Measurements from ENCODE around the gene SUCO.
A peak's percentile ranks its signal among the peaks of the same experiment; 100 is the strongest.
"Not testable (repeated sequence)": the region's sequence is repeated elsewhere in the genome, so short reads cannot be mapped to it uniquely, and the experiment has no call there.

The SUCO gene

DNA sequence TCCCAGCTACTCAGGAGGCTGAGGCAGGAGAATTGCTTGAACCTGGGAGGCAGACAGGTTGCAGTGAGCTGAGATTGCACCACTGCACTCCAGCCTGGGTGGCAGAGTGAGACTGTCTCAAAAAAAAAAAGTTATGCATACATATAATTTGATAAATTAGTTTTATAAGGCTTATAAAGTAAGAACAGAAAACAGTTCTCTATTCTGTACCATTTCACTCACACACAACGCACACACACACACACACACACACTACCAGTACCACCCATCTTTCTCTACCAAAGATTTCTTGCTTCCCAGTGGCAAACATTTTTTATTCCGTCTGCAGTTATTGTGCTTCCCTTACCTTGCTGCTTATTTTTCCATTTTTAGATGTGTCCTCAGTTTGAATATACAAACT is 79.5 kb downstream of the SUCO start:
- no peak for DNase-seq

DNA sequence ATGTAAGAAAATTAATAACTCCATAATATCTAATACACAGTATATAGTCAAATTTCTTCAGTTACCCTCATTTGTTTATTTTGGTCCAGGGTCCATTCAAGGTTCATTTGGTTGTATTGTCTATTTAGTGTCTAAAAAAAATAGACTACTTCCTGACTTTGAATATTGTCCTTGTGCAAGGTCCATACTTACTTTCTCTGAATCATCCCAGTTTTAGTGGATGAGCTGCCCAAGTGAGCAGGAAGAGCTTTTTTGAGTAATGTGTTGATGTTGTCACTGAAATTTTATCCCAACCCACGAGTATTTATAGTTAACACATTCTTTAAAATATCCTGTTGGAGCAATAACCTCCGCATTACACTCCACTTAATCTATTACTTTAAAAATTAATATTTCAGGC is 80.3 kb downstream of the SUCO start:
- DNase-seq, result no peak

DNA sequence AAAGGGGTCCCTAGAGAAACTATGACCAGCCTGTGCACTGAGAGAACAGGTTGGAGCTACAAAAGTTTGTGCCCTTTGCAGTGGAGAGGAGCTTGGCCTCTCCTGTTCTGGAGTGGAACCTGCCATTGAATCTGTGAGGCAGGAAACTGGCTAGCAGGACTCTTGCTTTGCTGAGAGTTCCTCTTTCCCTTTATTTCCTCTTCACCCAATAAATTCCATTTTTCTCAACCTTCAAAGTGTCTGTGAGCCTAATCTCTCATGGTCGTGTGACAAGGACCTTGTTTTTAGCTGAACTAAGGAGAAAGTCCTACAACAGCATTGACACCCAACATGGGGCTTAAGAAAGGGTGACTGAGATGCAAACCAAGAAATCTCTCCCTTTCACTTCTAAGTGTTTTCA is 83.2 kb downstream of the SUCO start:
- DNase-seq, result no peak

DNA sequence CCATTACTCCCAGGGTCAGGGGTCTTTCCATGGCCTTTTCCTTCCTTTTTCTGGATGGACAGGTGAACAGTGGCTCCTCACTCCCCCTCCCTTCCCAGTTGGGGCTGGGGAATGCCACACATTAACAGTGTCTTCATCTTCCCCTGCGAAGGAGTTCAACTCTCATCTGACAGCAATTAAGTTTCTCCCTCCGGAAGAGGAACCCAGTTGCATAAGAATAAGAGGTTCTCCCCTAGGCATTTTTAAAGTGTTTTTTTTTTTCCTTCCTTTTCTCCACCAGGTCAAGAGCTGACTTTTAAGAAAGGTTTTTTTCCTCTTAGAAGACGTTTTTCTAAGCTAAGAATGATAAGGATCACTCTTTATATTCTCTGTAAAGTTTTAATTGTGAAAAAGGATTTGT is 83.7 kb downstream of the SUCO start:
- DNase-seq, result no peak

DNA sequence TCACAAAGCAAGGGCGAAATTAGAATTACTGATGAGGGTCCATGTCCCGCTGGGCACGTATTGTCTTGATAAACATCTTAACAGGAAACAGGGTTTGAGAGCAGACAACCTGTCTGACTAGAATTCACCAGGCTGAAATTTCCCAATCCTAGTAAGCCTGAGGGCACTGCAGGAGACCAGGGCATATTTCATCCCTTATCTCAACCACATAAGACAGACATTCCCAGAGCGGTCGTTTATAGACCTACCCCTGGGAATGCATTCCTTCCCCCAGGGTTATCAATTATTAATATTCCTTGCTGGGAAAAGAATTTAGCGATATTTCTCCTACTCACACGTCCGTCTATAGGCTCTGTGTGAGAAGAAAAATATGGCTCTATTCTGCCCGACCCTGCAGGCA is 87.7 kb downstream of the SUCO start:
- not testable (repeated sequence) for DNase-seq

DNA sequence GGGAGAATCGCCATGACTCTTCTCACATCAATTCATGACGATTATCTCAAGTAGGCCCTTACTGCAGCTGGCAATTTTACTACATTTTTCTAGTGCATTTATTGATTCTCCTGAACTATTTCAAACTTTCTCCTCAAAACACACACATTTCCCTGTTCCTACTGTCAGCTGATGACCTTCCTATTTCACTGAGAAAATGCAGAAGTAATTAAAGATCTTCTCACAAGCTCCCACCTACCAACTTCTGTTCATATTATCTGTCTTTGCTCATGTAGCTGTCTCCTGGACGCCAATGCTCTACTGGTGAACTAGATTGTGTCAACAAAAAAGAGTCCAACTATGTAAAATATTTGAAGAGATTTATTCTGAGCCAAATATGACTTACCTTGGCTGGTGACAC is 89.6 kb downstream of the SUCO start:
- no peak for DNase-seq

DNA sequence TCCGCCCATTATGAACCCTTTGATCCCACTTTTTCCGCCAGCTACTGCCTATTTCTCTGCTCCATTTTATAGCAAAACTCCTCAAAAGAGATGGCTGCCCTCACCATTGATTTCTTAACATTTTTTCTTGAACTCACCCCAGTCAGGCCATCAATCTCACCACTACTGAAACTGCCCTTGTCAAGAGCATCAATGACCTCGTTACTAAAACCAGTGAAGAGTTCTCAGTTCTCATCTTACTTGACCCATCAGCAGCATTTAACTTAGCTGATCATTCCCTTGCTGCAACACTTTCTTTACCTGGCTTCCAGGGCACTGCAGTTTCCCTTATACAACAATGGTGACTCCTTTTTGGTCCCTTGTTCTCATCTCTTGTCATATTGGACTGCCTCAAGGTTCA is 90.8 kb downstream of the SUCO start:
- no peak for DNase-seq

DNA sequence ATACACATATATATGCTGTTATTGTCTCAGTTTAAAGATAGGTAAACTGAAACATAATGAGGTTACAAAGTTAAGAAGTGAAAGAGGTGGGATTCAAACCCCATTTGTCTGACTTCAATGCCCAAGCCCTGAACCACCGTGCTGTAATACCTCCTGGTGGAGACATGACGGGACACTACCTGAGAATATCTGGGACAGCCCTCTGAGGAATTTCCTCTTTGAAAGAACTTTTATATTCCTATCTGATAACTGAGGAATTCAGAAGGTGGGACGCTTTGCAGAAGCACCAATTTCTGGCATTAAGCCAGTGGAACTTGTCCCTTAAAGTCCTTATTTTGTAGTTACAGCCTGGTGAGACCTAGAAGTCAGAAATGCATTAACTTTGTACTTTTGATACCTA is 93.9 kb downstream of the SUCO start:
- DNase-seq, result no peak

DNA sequence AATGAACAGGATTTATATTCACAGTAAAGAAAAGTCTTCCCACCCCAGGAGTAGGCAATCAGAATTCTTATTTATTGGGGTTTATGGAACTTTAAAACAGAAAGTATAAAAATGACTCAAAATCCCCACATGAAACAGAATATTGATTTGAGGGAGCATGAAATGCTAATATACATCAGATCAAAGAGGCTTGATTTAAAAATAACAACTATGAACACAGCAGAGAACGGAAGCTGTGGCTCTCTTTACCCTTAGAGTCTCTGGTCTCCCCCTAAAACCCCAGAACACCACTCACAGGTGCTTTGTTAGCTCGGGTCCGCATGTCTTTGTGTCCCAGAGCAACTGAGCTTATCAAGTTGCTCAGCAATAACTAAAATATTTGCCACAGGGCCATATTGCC is 94.8 kb downstream of the SUCO start:
- no peak for DNase-seq

DNA sequence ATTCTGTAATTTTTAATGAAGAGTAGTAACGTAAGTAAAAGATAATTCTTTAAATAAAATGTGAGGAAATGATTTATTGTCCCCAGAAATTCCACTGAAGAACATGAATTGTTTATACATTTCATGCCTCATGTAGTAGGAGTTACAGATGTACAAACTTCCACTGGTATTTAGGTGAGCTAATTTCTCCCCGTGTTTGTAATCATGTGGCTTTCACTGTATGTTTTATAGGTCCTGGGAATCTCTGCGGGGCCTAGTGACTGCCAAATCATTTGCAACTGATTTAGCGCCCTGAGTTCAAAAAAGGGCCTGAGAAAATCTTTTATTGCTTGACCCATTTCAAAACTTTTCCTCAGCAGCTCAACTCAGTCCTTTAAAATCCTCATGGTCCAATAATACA is 95.5 kb downstream of the SUCO start:
- DNase-seq, result no peak

DNA sequence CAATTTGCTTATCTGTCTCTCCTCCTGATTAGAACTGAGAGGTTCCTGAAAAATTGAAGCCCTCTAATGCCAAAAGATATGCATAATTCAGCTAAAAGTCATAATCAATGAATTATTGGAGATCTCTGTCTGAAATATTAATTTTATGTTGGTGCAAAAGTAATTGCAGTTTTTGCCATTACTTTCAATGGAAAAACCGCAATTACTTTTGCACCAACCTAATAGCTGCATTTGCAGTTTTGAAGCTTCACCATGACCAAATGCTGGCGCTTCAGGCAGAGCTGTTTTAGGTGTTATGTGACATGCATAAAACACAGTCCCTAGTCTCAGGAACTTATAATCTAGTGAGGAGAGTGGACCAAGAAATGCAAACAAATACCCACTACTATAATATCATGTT is 96.2 kb downstream of the SUCO start:
- no peak for DNase-seq

DNA sequence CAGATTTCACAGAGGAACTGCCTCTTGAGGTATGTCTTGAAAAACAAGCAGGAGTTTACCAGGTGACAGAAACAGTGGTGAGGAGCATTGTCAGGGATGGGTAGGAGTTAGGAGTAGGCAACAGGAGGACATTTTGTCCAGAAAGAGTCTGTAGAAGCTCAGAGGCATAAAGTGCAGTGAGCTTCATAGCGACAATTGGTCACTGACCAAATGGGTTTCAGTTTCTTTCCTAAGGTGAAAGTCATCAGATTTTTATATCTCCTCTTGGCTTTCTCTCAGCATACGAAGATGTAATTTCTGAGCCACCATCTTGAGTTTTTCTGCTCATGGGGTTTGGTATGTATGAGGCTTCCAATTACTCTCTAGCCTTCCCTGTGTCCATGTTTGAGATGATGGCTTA is 96.7 kb downstream of the SUCO start:
- no peak for DNase-seq

DNA sequence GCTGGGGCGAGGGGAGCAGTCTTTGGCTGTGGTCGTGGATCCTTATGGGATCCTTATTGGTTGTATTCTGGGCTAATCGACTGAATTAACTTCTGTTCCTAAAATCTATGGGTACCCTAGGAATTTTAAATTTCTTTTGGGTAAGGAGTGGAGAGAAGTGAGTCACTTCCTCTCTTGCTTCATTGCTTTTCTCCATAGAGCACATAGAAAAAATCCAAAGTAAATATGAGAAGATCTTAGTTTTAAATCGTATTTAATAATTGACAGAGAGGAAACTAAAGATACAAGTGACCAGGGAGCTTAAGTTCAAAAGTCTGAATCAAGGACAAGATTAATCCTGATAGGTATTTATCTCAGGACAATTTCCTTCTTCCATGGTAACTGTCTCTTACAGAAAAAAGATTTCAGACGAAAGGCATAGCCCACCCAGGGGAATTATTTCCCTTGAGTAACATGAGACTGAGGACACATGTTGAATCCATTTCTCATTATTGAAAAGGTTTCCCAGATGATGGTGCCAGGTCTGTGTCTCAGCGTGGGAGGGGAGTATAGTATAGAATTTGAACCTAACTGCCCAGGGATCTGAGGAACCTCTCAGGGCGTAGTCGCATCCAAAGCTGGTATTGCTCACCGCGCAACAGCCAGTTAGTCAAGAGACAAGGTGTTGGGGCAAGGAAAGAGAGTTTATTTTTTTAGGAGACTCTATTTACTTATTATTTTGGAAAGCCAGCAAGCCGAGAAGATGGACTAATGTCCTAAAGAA is 97.3 kb downstream of the SUCO start:
- DNase-seq, result no peak

DNA sequence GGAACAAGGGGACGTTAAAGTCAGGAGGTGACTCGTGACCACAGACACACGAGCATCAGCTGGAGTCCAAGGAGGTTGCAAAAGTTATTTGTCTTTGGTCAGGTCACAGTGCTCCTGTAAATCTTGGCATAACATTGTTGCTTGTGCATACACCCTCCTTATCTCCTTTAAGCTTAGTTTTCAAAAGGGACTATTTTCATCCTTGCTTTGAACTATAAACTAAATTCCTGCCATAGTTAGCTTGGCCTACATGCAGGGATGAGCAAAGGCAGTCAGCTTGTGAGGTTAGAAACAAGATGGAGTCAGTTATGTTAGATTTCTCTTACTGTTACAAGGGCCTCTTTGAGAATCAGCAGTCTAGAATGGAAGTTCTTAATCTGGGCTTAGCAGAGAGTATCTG is 97.9 kb downstream of the SUCO start:
- DNase-seq, result no peak

DNA sequence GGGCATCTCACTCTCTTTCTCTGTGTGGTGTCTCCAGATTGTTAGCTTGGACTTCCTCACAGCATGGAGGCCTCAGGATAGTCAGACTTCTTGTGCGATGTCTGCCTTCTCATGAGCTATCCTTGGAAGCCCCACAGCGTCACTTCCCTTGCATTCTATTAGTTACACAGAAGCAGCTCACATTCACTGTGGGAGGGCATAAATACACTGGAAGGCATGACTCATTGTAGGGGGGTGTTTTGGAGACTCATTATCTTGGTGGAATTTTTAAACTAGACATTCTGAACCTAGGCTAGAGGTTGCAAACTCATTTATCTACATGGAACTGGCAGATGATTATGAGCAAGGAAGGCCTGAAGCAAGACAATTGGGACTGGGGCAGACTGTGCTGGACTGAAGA is 104.6 kb downstream of the SUCO start:
- no peak for DNase-seq

DNA sequence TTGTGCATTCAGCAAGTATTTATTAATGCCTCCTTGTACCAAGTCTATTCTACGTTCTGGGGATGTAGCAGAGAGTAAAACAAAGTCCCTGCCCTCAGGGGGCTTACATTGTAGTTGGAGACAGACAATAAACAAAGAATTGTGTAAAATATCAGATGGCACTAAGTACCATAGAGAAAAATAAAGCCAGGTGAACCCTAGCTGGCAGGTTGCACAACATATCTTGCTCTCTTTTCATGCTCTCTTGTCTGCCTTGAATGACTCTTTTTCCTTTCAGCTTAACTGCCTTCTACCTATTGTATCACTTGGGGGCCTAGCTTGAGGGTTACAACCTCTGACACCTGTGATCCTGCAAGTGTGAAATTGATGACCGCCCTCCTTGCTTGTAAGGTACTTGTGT is 105.3 kb downstream of the SUCO start:
- no peak for DNase-seq

DNA sequence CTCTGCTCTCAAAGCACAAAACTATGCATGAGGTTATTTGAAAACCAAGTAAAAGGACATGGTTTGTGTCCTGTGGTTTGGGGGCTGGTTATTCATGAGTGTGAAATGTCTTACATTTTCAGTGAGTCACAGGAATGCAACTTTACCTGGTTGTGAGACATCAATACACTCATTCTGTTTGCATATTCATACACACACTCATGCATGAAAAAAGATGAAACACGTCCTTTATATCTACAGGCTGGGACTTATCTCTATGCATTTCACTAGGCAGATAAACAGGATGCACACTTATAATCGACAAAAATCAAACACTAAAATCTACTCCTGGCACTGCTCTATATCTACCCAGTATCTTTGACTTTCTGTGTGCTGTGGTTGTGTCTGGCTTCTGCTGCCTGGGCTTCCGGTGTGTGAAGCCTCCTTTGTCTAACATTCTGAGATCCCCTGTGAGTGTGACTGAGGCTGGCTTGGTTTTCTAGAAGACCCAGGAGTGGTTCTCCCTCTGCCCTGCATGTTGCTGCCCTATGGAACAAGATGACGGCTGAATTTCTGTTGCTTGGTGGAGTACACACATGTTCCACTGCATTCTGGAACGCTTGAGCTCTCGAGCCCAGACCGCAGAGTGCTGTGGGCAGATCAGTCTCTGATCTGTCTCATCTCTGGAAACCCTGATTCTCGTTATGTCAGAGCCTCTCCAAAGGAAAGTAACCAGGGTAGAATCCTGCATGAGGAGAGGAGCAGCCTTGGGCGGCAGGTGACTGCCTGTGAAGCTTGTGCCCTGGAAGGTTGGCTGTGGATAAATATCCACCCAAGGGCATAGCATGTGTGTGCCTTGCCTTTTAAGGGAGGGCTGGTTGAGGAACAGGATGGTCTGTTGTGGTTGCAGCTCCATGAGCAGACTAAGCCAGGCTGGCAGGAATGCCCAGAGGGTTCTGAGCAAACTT is 106.2 kb downstream of the SUCO start:
- no peak for DNase-seq

DNA sequence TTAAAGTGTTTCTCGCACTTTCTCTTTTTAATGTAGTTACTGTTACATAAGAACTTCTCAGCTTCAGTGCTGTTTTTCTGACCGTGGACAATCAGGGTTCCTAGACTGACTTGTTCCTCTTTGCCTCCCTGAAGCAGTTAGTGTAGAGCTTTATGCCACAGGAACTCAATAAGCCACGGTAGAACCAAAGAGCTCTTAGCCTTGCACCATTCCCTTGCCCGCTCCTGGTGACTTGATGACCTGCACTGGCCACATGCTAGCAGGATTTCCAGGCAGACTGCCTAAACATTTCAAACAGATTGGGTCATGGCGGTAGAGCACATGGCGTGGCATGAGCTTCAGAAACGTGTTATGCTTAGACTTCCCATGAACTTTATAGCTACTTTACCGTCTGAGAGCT is 107.2 kb downstream of the SUCO start:
- DNase-seq, result no peak

DNA sequence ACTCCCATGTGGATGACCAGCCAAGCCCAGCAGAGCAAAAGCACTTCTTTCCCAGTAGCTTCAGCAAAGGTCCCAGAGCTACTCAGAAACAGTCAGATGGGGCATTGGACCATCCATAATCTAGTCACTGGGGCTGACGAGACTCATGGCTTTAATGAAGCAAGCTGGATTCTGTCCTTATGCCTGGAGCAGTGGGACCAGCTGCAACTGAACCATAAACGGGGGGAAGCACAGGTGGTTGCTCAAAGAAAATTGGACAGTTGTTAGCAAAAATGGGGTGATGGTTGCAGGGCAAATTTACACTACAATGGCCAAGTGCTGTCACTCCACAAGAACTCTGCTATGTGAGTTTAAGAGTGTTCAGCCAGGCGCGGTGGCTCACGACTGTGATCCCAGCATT is 108.5 kb downstream of the SUCO start:
- DNase-seq, result no peak

DNA sequence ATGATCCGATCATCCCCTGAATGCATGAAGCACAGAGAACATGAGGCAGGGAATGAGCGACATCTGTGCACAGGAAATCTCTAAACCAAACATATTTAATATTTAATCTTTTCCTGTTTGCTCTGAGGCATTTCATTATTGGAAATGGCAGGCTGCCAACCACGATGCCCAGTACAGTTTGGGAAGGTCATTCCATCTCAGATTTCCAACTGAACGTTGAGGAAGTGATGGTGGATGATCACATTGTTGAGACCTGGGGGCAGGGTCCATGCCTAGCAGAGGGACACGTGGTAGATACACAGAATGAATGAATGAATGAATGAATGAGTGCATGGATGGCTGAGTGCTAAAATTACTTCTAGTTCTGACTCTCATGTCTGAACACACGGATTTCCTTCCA is 110.0 kb downstream of the SUCO start:
- DNase-seq, result peak; percentile 8

DNA sequence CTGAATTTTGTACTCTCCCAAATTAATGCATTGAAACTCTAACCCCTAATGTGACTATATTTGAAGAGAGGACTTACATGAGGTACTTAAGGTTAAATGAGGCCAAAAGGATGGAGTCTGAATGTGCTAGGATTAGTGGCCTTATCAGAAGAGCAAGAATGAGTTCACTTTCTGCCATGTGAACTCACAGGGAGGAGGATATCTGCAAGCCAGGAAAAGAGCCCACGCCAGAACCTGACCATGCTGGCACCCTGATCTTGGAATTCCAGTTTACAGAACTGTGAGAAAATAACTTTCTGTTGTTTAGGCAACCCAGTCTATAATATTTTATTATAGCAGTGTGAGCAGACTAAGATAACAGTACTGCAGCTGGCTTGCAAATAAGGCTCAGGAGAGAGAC is 113.7 kb downstream of the SUCO start:
- no peak for DNase-seq

DNA sequence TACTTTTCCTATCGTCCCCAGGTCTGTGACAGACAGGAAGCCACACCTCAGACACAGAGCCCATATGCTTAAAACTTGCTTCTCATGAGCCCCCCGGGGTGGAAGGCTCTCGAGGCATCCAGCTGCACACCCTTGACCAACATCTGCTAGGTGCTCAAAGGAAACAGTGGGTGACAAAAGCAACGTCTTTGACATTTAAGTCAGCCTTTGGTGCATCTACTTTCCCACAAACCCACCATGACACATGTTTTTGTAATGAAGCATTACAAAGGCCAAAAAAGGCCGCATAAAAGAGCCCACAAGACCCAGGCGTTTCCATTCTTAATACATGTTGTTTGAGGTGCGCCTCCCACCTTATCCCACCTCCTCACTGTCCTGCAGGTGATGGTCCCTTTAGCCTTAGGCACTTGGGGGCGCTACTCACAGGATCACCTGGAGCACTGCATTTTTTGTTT is 114.2 kb downstream of the SUCO start:
- no peak for DNase-seq

DNA sequence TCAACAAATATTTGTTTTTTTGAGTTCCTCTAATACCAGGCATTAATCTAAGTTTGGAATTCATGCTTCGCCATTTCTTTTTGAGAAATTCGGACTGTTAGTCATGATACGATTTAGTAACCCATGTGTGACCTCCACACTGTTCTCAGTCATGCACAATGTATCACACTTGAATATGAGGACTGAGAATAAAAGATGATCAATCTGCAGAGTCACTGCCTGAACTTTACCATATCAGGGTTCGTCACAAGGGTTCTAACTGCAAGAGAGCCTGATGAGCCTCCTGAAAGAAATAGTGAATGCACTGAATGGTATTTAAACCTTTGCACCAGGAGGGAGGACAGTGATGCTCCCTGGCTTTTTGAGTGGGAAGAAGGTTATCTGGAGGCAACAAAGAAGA is 115.0 kb downstream of the SUCO start:
- no peak for DNase-seq

DNA sequence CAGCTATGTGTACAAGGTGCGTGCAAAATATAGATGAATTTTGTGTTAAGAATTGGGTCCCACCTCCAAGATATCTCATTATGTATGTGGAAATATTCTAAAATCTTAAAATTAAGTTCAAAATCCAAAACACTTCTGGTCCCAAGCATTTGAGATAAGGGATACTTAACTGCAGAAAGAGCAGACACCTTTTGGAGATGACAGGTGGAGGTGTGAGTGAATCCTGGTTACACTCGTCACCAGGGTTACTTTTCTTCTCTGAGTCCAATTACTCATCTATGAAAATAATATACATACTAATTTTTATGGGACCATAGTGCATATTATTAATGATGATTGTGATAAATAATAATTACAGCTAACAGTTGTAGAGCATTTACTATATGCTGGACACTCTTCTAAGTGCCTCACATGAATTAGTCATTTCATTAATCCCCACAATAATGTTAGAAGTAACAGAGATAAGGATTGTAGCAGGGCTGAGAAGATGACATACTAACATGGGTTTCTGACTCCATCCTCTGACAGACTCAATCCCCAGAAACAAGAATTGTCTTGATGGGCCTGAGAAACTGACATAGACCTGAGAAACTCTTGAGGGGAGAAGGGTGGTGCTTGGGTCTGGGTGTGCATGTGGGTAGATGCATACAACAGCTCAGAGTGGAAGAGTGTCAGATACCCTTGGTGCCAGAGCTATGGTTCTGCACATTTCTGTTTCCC is 117.7 kb downstream of the SUCO start:
- DNase-seq, result no peak
